Breast epithelium (tissue), 3 donors: ENCODE measurements around the gene KCNN3.

Experiments
- CTCF ChIP-seq, 3 donors: fragments of 450-650 bp; IDR thresholded peaks; one replicate each; pipeline ENCODE4 v1.5.1; 2016 to 2017; ENCODE audit warnings: antibody characterized with exemption in 3 of 3, mild to moderate bottlenecking in 3 of 3, moderate library complexity in 3 of 3
- POLR2A ChIP-seq: fragments of 450-650 bp; IDR thresholded peaks from one replicate; pipeline ENCODE4 v1.6.1; 2016; ENCODE audit warnings: antibody characterized with exemption, mild to moderate bottlenecking, moderate library complexity

- TF ChIP-seq CTCF (IDR thresholded peaks at IDR 0.05): no peak
- TF ChIP-seq POLR2A: no peak
Measured at GRCh38 chr1:154717528-154717924, 152.6 kb downstream of the KCNN3 start.
